Neural progenitor cell (in vitro differentiated cells): Measurements from ENCODE around the gene DUOXA2. TPM values are rescaled to one million over a fixed set of nuclear protein-coding genes. Genes with fewer than 3 reads are reported as not detected.
"Not testable (repeated sequence)": the region's sequence is repeated elsewhere in the genome, so short reads cannot be mapped to it uniquely, and the experiment has no call there.

Experiments used
- DNase-seq: peaks from one replicate; pipeline ENCODE4 v3.0.0-alpha.2; 2016; ENCODE audit warnings: low spot score
- H2AFZ ChIP-seq: fragments of 200-600 bp; sonication (generic); replicated peaks from 2 replicates; pipeline ENCODE4 v1.6.1; 2016; ENCODE audit warnings: antibody characterized with exemption
- H3F3A ChIP-seq: fragments of 200-600 bp; sonication (generic); 2 replicates; pipeline ENCODE4 v1.6.1; 2016; ENCODE audit warnings: antibody characterized with exemption, low read depth
- H3K27ac ChIP-seq: fragments of 200-600 bp; sonication (generic); 2 replicates; pipeline ENCODE4 v1.5.1; 2016; ENCODE audit warnings: mild to moderate bottlenecking
- H3K27me3 ChIP-seq: fragments of 200-600 bp; sonication (generic); 2 replicates; pipeline ENCODE4 v1.6.1; 2016; ENCODE audit warnings: mild to moderate bottlenecking, moderate library complexity
- H3K36me3 ChIP-seq: fragments of 200-600 bp; sonication (generic); 2 replicates; pipeline ENCODE4 v1.5.1; 2016
- H3K4me1 ChIP-seq: fragments of 200-600 bp; sonication (generic); 2 replicates; pipeline ENCODE4 v1.6.1; 2016; ENCODE audit warnings: mixed run types
- H3K4me2 ChIP-seq: fragments of 200-600 bp; sonication (generic); 2 replicates; pipeline ENCODE4 v1.6.1; 2016
- H3K4me3 ChIP-seq: fragments of 200-600 bp; sonication (generic); 2 replicates; pipeline ENCODE4 v1.5.1; 2016
- H3K79me2 ChIP-seq: fragments of 200-600 bp; sonication (generic); 2 replicates; pipeline ENCODE4 v1.6.1; 2016; ENCODE audit warnings: low read depth
- H3K9ac ChIP-seq: fragments of 200-600 bp; sonication (generic); 2 replicates; pipeline ENCODE4 v1.6.1; 2016
- H3K9me3 ChIP-seq: fragments of 200-600 bp; sonication (generic); 2 replicates; pipeline ENCODE4 v1.5.1; 2016; ENCODE audit warnings: low read depth
- H4K20me1 ChIP-seq: fragments of 200-600 bp; sonication (generic); 2 replicates; pipeline ENCODE4 v1.6.1; 2016; ENCODE audit warnings: low read depth
- H3K27ac Mint-ChIP-seq: 3 replicates; pipeline ENCODE4 v1.8.0; 2021; ENCODE audit warnings: mixed read lengths
- H3K27me3 Mint-ChIP-seq: 2 replicates; pipeline ENCODE4 v1.8.0; 2022; ENCODE audit warnings: low read depth, mild to moderate bottlenecking, inconsistent platforms, moderate library complexity, mixed read lengths; ENCODE audit not compliant: insufficient read depth
- H3K36me3 Mint-ChIP-seq: 3 replicates; pipeline ENCODE4 v1.8.0; 2021; ENCODE audit warnings: mixed read lengths
- H3K4me1 Mint-ChIP-seq: 3 replicates; pipeline ENCODE4 v1.8.0; 2021; ENCODE audit warnings: mixed read lengths
- H3K4me3 Mint-ChIP-seq: 3 replicates; pipeline ENCODE4 v1.8.0; 2021; ENCODE audit warnings: mild to moderate bottlenecking, moderate library complexity, mixed read lengths
- H3K9me3 Mint-ChIP-seq: 3 replicates; pipeline ENCODE4 v1.8.0; 2020; ENCODE audit warnings: mixed read lengths
- CTCF ChIP-seq: fragments of 200-600 bp; sonication (generic); IDR thresholded peaks from 2 replicates; pipeline ENCODE4 v1.5.1; 2017; ENCODE audit warnings: antibody characterized with exemption, mild to moderate bottlenecking
- EZH2 ChIP-seq: fragments of 200-600 bp; sonication (generic); IDR thresholded peaks from 2 replicates; pipeline ENCODE4 v1.6.1; 2017; ENCODE audit warnings: antibody characterized with exemption, mild to moderate bottlenecking, moderate library complexity
- EZH2phosphoT487 ChIP-seq: fragments of 200-600 bp; sonication (generic); IDR thresholded peaks from 2 replicates; pipeline ENCODE4 v1.6.1; 2017; ENCODE audit warnings: antibody characterized with exemption
- total RNA-seq: library from RNA; depleted of rRNA; stranded (reverse); fragments of >200 nt; gene quantifications from 2 replicates; pipeline ENCODE4 v1.2.3, GENCODE V29; 2015; ENCODE audit warnings: low replicate concordance

The DUOXA2 gene
- total RNA-seq, 1 donor from 2014 or later, result not detected

- H4K20me1 ChIP-seq, result peaks cover 5% of the 10 kb centered on the region
- no peak overlapping the region for H3K4me3 ChIP-seq
- Mint-ChIP-seq H3K9me3 (peaks cover 4% of the 10 kb centered on the region), H3K4me1 (peaks cover 4% of the 10 kb centered on the region), H3K27me3 (peaks cover 55% of the 10 kb centered on the region), H3K36me3 (peaks cover 2% of the 10 kb centered on the region), H3K4me3 (no peak overlapping the region), H3K27ac (no peak overlapping the region)
- H3K27ac ChIP-seq, result no peak overlapping the region
- no peak for TF ChIP-seq CTCF
- TF ChIP-seq EZH2phosphoT487, result no peak
- TF ChIP-seq EZH2, result no peak
- no peak overlapping the region for H3K9ac ChIP-seq
- H3K79me2 ChIP-seq, result no peaks in the 10 kb centered on the region
- H3K9me3 ChIP-seq, result no peaks in the 10 kb centered on the region
- no peaks in the 10 kb centered on the region for H3K36me3 ChIP-seq
- no peaks in the 10 kb centered on the region for H3F3A ChIP-seq
- H3K4me2 ChIP-seq, result no peak overlapping the region
- peaks cover 85% of the 10 kb centered on the region for H3K27me3 ChIP-seq
- no peak for DNase-seq
- no peak overlapping the region for H2AFZ ChIP-seq
- peaks cover 5% of the 10 kb centered on the region for H3K4me1 ChIP-seq
Measured at GRCh38 chr15:45134046-45134445, 19.9 kb downstream of the DUOXA2 start.

GRCh38 chr15:45134682-45135604, 20.8 kb downstream of the DUOXA2 start:
- Histone ChIP-seq H3K4me3 (no peak overlapping the region), H3K4me2 (peak overlapping the region; percentile 49)
- TF ChIP-seq EZH2, result no peak
- peak; percentile 33 for TF ChIP-seq CTCF
- peak; percentile 82 for TF ChIP-seq EZH2phosphoT487

GRCh38 chr15:45135705-45136377, 21.7 kb downstream of the DUOXA2 start:
- not testable (repeated sequence) for H3K27ac ChIP-seq, H3K9me3 ChIP-seq, H3K4me3 Mint-ChIP-seq, H3K27ac Mint-ChIP-seq, H3K4me1 Mint-ChIP-seq, H3F3A ChIP-seq, H3K4me1 ChIP-seq, DNase-seq, H3K9me3 Mint-ChIP-seq, H3K9ac ChIP-seq, H4K20me1 ChIP-seq, H2AFZ ChIP-seq, H3K4me3 ChIP-seq, H3K36me3 Mint-ChIP-seq, H3K36me3 ChIP-seq, H3K79me2 ChIP-seq
- H3K4me2 ChIP-seq, result peak overlapping the region; percentile 15
- peaks cover 43% of the 10 kb centered on the region for H3K27me3 Mint-ChIP-seq
- H3K27me3 ChIP-seq, result peaks cover 67% of the 10 kb centered on the region
- TF ChIP-seq EZH2phosphoT487, result peak; percentile 69
- peak; percentile 82 for TF ChIP-seq EZH2

More at GRCh38 chr15:45134682-45135604, 20.8 kb downstream of the DUOXA2 start:
- H3K36me3 ChIP-seq, result no peaks in the 10 kb centered on the region
- H3K36me3 Mint-ChIP-seq, result peaks cover 2% of the 10 kb centered on the region
- H3K9ac ChIP-seq, result no peak overlapping the region
- peak overlapping the region; percentile 59 for H3K4me3 Mint-ChIP-seq
- DNase-seq, result peak; percentile 65
- H4K20me1 ChIP-seq, result peaks cover 5% of the 10 kb centered on the region
- no peaks in the 10 kb centered on the region for H3F3A ChIP-seq
- no peaks in the 10 kb centered on the region for H3K79me2 ChIP-seq
- H2AFZ ChIP-seq, result no peak overlapping the region
- H3K27me3 ChIP-seq, result peaks cover 76% of the 10 kb centered on the region
- no peak overlapping the region for H3K27ac ChIP-seq
- H3K9me3 Mint-ChIP-seq, result peaks cover 4% of the 10 kb centered on the region
- H3K4me1 Mint-ChIP-seq, result peaks cover 4% of the 10 kb centered on the region
- H3K27ac Mint-ChIP-seq, result no peak overlapping the region
- no peaks in the 10 kb centered on the region for H3K9me3 ChIP-seq
- H3K27me3 Mint-ChIP-seq, result peaks cover 48% of the 10 kb centered on the region
- peaks cover 1% of the 10 kb centered on the region for H3K4me1 ChIP-seq
